ENCODE results near the gene DDAH2. TPM values are rescaled to one million over a fixed set of nuclear protein-coding genes. Genes with fewer than 3 reads are reported as not detected.
"Not testable (repeated sequence)": the region's sequence is repeated elsewhere in the genome, so short reads cannot be mapped to it uniquely, and the experiment has no call there.

The DDAH2 gene
- total and polyA plus RNA-seq, 7 donors, result 86.7 to 340 (median 137) TPM

DNA sequence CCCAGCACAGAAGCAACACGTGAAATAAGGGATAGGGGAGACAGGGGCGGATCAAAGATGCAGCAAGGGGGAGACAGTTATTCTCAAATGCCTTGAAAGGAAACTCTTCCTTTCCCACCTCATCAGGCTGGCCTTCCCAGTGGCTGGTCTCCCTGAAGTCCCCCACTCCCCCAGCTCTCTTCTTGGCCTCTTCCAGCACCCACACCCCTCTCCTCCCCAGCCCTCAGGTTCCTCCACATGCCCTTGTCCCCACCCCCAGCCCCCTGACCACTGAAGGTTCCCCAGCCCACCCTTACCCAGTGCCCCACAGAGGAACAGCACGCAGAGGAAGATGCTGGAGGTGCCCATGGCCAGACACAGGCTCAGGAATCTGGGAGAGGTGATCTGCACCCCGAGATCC lies 15.6 kb downstream of the DDAH2 start:
- Histone ChIP-seq H3K4me1 (peaks cover 0 to 11% (median 10%) of the 10 kb centered on the region in 4 donors), H3K27me3 (no peaks in the 10 kb centered on the region), H3K4me3 (no peak overlapping the region), H3K9me3 (no peaks in the 10 kb centered on the region), H3K36me3 (no peaks in the 10 kb centered on the region), H3K27ac (no peak overlapping the region)
- no peak for TF ChIP-seq POLR2AphosphoS5 (IDR thresholded peaks at IDR 0.05)
- TF ChIP-seq POLR2A (IDR thresholded peaks at IDR 0.05), result no peak
- TF ChIP-seq, protein P1, sequence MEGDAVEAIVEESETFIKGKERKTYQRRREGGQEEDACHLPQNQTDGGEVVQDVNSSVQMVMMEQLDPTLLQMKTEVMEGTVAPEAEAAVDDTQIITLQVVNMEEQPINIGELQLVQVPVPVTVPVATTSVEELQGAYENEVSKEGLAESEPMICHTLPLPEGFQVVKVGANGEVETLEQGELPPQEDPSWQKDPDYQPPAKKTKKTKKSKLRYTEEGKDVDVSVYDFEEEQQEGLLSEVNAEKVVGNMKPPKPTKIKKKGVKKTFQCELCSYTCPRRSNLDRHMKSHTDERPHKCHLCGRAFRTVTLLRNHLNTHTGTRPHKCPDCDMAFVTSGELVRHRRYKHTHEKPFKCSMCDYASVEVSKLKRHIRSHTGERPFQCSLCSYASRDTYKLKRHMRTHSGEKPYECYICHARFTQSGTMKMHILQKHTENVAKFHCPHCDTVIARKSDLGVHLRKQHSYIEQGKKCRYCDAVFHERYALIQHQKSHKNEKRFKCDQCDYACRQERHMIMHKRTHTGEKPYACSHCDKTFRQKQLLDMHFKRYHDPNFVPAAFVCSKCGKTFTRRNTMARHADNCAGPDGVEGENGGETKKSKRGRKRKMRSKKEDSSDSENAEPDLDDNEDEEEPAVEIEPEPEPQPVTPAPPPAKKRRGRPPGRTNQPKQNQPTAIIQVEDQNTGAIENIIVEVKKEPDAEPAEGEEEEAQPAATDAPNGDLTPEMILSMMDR (IDR thresholded peaks at IDR 0.05), result no peak
- no peak for TF ChIP-seq EP300 (IDR thresholded peaks at IDR 0.05)
- intact Hi-C loops (cut with DNase I), result no loop called here
- DNase-seq, result no peak
- 51 to 66% methylated on average over 4 of the region's 4 CpGs for WGBS, 2 donors

DNA sequence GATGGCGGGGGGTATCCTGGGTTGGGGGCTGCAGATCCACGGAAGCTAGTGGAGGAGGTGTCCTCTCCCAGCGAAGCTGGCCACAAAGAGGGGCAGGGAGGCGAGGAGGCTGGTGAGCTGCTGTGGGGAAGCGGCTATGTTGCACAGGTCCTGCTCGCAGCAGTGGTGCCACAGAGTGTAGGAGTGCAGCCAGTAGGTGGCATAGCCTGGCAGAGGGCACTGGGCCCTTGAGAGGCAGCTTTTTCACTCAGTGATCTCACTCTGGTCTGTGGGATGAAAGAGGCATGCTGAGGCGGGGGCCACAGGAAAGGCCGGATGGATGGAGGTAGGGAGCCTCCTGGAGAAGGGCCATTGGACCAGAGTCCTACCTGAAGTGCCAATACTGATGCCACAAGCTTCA lies 16.8 kb downstream of the DDAH2 start:
- WGBS, 2 donors, result 81 to 83% methylated on average over 8 of the region's 8 CpGs
- Histone ChIP-seq H3K4me3 (no peak overlapping the region), H3K27ac (no peak overlapping the region), H3K27me3 (no peaks in the 10 kb centered on the region), H3K36me3 (no peaks in the 10 kb centered on the region), H3K9me3 (no peaks in the 10 kb centered on the region), H3K4me1 (peaks cover 0 to 11% (median 10%) of the 10 kb centered on the region in 4 donors)
- DNase-seq, result no peak
- TF ChIP-seq, protein P1 (IDR thresholded peaks at IDR 0.05), result no peak
- TF ChIP-seq EP300 (IDR thresholded peaks at IDR 0.05), result no peak
- no peak for TF ChIP-seq POLR2A (IDR thresholded peaks at IDR 0.05)
- TF ChIP-seq POLR2AphosphoS5 (IDR thresholded peaks at IDR 0.05), result no peak
- intact Hi-C loops (cut with DNase I), result no loop called here

DNA sequence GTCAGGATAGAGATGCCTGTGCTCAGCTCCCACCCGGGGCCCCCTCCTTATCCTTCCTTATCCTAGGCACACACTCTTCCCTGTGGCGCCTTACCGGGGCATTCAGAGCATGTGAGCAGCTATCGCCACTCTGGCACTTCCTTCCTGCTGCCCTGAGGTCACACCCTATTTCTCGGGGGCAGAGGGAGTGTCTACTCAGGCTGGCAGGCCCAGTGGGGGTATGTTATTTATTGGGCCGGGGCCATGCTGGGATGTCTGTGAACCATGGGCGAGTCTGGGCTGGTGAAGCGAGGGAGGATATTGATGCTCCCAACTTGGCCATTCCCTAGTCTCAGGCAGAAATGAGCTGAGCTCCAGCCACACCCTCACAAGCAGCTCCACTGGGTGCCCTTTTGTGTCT lies 17.9 kb downstream of the DDAH2 start:
- TF ChIP-seq POLR2AphosphoS5 (IDR thresholded peaks at IDR 0.05) (no peak), EP300 (IDR thresholded peaks at IDR 0.05) (no peak), POLR2A (IDR thresholded peaks at IDR 0.05) (no peak)
- TF ChIP-seq, protein P1 (IDR thresholded peaks at IDR 0.05), result no peak
- Histone ChIP-seq H3K4me1 (peaks cover 0 to 11% (median 10%) of the 10 kb centered on the region in 4 donors), H3K36me3 (no peaks in the 10 kb centered on the region), H3K27ac (no peak overlapping the region), H3K9me3 (no peaks in the 10 kb centered on the region), H3K27me3 (no peaks in the 10 kb centered on the region), H3K4me3 (no peak overlapping the region)
- WGBS, 2 donors, result 17 to 44% methylated on average over 8 of the region's 8 CpGs
- no peak for DNase-seq
- intact Hi-C loops (cut with DNase I), result no loop called here

DNA sequence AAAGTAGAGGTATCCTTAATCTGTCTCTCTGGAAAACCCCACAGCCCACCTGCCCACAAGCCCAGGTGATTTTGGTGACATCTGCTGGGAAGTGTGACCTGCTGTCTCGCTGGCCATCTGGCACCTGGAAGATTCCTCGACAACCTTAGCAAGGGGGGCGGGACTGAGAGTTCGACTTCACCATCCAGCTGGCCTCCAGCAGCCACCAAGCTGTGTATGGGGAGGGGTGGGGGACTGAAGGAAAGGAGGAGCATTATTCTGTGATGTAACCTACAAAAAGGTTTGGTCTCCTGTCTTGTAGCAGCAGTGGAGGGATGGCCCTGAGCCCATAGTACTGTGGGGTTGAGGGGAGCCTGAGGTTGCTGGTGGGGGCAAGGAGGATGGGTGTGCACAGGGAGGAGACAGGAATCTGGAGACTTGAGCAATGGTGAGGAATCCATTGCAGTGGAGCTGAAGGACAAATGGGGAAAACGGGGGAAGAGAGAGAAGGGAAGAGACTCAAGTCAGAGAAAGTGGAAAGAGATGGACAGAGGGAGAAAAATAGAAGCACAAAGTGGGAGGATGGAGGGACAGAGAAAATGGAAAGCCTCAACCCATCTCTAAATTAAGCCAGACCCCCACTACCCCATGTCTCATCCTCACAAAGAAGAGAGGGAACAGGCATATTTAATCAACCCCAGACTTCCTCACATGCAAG lies 18.4 kb downstream of the DDAH2 start:
- Histone ChIP-seq H3K4me3 (no peak overlapping the region), H3K36me3 (no peaks in the 10 kb centered on the region), H3K27ac (no peak overlapping the region), H3K27me3 (no peaks in the 10 kb centered on the region), H3K9me3 (no peaks in the 10 kb centered on the region), H3K4me1 (peaks cover 0 to 11% (median 9%) of the 10 kb centered on the region in 4 donors)
- TF ChIP-seq EP300 (IDR thresholded peaks at IDR 0.05) (no peak), POLR2A (IDR thresholded peaks at IDR 0.05) (no peak), POLR2AphosphoS5 (IDR thresholded peaks at IDR 0.05) (no peak)
- TF ChIP-seq, protein P1 (IDR thresholded peaks at IDR 0.05), result no peak
- no peak for DNase-seq
- intact Hi-C loops (cut with DNase I), result no loop called here
- whole genome bisulfite sequencing, 2 donors, result 70 to 71% methylated on average over 5 of the region's 5 CpGs

DNA sequence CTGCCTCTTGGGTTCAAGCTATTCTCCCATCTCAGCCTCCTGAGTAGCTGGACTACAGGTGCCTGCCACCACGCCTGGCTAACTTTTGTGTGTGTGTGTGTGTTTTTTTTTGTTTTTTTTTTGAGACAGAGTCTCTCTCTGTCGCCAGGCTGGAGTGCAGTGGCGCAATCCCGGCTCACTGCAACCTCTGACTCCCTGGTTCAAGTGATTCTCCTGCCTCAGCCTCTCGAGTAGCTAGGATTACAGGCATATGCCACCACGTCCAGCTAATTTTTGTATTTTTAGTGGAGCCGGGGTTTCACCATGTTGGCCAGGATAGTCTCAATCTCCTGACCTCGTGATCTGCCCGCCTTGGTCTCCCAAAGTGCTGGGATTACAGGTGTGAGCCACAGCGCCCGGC lies 19.9 kb downstream of the DDAH2 start:
- WGBS, 2 donors, result 92 to 93% methylated on average over 11 of the region's 11 CpGs

More for the DNA sequence above, 19.9 kb downstream of the DDAH2 start:
- not testable (repeated sequence) for H3K4me3 ChIP-seq, H3K27ac ChIP-seq, H3K36me3 ChIP-seq, H3K4me1 ChIP-seq, H3K9me3 ChIP-seq, DNase-seq, H3K27me3 ChIP-seq
- intact Hi-C loops (cut with DNase I), result loop anchor here (5.0 to 10.0 kb wide), 2 partner anchors 83 to 164 kb away; partner anchors contain the start of genes ATP6V1G2, DDX39B and NFKBIL1

Data from sigmoid colon (tissue), 7 donors.